Ovary (tissue), 9 donors: Measurements from ENCODE around the gene WBP1L. TPM values are rescaled to one million over a fixed set of nuclear protein-coding genes. Genes with fewer than 3 reads are reported as not detected.
"Not testable (repeated sequence)": the region's sequence is repeated elsewhere in the genome, so short reads cannot be mapped to it uniquely, and the experiment has no call there.

Experiments used
- DNase-seq, 5 donors: peaks; one replicate each; pipeline ENCODE4 v3.0.0-alpha.2; 2019 to 2020
- H3K27ac ChIP-seq, 2 donors: fragments of 200-600 bp; one replicate each; pipeline versions ENCODE4 v1.5.1 to v1.8.0; 2019 to 2022
- H3K27me3 ChIP-seq: fragments of 200-600 bp; one replicate; pipeline ENCODE4 v1.8.0; 2022
- H3K36me3 ChIP-seq: fragments of 200-600 bp; sonication (generic); one replicate; pipeline ENCODE4 v1.5.1; 2019
- H3K4me1 ChIP-seq: one replicate; pipeline ENCODE4 v1.8.1; 2013; ENCODE audit warnings: mild to moderate bottlenecking, moderate library complexity; ENCODE audit not compliant: insufficient read depth
- H3K4me3 ChIP-seq: fragments of 200-600 bp; sonication (generic); one replicate; pipeline ENCODE4 v1.5.1; 2017
- H3K9me3 ChIP-seq, 2 donors: fragments of 200-600 bp in 1 of 2; sonication (generic) in 1 of 2; one replicate each; pipeline versions ENCODE4 v1.5.1 to v1.8.1; 2013 to 2019; ENCODE audit warnings: mild to moderate bottlenecking in 1 of 2, moderate library complexity in 1 of 2
- EP300 ChIP-seq: sonication (generic); formaldehyde crosslinking; IDR thresholded peaks from one replicate; pipeline ENCODE4 v1.6.1; 2017; ENCODE audit warnings: antibody characterized with exemption
- POLR2A ChIP-seq: fragments of 450-650 bp; IDR thresholded peaks from one replicate; pipeline ENCODE4 v1.6.1; 2017; ENCODE audit warnings: antibody characterized with exemption, mild to moderate bottlenecking, moderate library complexity
- WGBS, 3 donors: extraction: QIAGEN DNeasy Blood & Tissue Kit in 1 of 3; methylation state at CpG; one replicate each; pipeline versions ENCODE4 v1.1.5 to v1.1.7; 2013 to 2017; 5-methylcytosine and 5-hydroxymethylcytosine counted together
- intact Hi-C, 4 donors: fragments of 100-400 bp; cut with DNase I; formaldehyde crosslinking; loops; one replicate each; pipeline versions ENCODE4 v1.11.0 to v1.15.1; 2022 to 2023
- polyA plus RNA-seq, 2 donors: library from polyadenylated mRNA; stranded (reverse); fragments of 200-250 nt in 1 of 2; fragments of 350-450 nt in 1 of 2; fragmentation: Illumina TruSeq in 1 of 2; extraction: RNeasy Lipid Tissue Mini Kit (QIAGEN cat#74804) in 1 of 2; gene quantifications; one replicate each; pipeline ENCODE4 v1.2.3, GENCODE V29; 2013 to 2014
- total RNA-seq, 7 donors: library from RNA; depleted of rRNA in 2 of 7; stranded (reverse); fragments of >200 nt in 2 of 7; fragmentation: NEBNext Ultra II Directional in 3 of 7; extraction: Animal tissue kit (Norgen Biotek cat#: 25700) in 3 of 7; gene quantifications; one replicate each; pipeline versions ENCODE4 v1.1.0 to v1.2.4, GENCODE V29; 2016 to 2023
- TF ChIP-seq, protein P1 (sequence below), 3 donors: fragments of 450-650 bp in 2 of 3; fragments of 200-600 bp in 1 of 3; IDR thresholded peaks; one replicate each; pipeline versions ENCODE4 v1.5.1 to v1.8.0; 2016 to 2022; ENCODE audit warnings: antibody characterized with exemption in 3 of 3, mild to moderate bottlenecking in 1 of 3
- donor health status: DM: no; HTN: no; CAD: no; lungs with moderate emphysema.
- donor health status: DM: no; HTN: no; CAD: no.
- donor health status: Bipolar disorder and iron deficiency.
- donor health status: DM: yes; HTN: yes; CAD: no.
- donor health status: DM: no; HTN: no; CAD: no.
- donor health status: DM: yes; HTN: yes; CAD: no.

WBP1L gene
- total and polyA plus RNA-seq, 9 donors, result 40.6 to 71.8 (median 51.1) TPM

DNA sequence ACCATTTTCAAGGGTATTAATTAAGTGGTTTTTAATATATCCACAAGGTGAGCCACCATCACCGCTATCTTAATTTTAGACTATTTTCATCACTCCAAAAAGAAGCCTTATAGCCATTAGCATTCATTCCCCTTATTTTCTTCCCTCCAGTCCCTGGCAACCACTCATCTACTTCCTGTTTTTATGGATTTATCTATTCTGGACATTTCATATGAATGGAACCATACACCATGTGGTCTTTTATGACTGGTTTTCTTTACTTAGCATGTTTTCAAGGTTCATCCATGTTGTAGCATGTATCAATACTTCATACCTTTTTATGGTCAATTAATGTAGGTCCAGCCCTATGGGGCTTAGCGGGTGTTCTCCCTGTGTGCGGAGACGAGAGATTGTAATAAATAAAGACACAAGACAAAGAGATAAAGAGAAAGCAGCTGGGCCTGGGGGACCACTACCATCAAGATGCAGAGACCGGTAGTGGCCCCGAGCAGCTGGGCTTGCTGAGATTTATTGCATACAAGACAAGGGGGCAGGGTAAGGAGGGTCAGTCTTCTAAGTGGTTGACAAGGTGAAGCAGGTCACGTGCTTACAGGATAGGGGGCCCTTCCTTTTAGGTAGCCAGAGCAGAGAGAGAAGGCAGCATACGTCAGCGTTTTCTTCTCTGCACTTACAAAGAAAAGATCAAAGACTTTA is 14.6 kb downstream of the WBP1L start:
- Histone ChIP-seq H3K9me3 (no peaks in the 10 kb centered on the region), H3K27me3 (no peaks in the 10 kb centered on the region), H3K4me3 (peak overlapping the region; percentile 1), H3K4me1 (peaks cover 13% of the 10 kb centered on the region), H3K36me3 (no peaks in the 10 kb centered on the region), H3K27ac (peak overlapping the region; percentile 10 to 15)
- 26 to 32% (median 26%) methylated on average over 9 of the region's 9 CpGs for WGBS, 3 donors
- intact Hi-C loops, result no loop called here
- DNase-seq, result peak in 1 of 5 donors; percentile 29
- TF ChIP-seq, protein P1, sequence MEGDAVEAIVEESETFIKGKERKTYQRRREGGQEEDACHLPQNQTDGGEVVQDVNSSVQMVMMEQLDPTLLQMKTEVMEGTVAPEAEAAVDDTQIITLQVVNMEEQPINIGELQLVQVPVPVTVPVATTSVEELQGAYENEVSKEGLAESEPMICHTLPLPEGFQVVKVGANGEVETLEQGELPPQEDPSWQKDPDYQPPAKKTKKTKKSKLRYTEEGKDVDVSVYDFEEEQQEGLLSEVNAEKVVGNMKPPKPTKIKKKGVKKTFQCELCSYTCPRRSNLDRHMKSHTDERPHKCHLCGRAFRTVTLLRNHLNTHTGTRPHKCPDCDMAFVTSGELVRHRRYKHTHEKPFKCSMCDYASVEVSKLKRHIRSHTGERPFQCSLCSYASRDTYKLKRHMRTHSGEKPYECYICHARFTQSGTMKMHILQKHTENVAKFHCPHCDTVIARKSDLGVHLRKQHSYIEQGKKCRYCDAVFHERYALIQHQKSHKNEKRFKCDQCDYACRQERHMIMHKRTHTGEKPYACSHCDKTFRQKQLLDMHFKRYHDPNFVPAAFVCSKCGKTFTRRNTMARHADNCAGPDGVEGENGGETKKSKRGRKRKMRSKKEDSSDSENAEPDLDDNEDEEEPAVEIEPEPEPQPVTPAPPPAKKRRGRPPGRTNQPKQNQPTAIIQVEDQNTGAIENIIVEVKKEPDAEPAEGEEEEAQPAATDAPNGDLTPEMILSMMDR (IDR thresholded peaks at IDR 0.05), result no peak
- no peak for TF ChIP-seq POLR2A
- TF ChIP-seq EP300, result no peak

DNA sequence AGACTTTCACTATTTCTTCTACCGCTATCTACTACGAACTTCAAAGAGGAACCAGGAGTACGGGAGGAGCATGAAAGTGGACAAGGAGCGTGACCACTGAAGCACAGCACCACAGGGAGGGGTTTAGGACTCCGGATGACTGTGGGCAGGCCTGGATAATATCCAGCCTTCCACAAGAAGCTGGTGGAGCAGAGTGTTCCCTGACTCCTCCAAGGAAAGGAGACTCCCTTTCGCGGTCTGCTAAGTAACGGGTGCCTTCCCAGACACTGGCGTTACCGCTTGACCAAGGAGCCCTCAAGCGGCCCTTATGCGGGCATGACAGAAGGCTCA is 15.2 kb downstream of the WBP1L start:
- 1 to 14% (median 7%) methylated on average over 6 to 12 of the region's 12 CpGs for WGBS, 3 donors
- H3K9me3 ChIP-seq, H3K36me3 ChIP-seq, intact Hi-C loops, H3K27me3 ChIP-seq: not testable (repeated sequence)
- peak overlapping the region; percentile 1 for H3K4me3 ChIP-seq
- peak; percentile 52 to 79 (median 71) for DNase-seq
- H3K27ac ChIP-seq, result peak overlapping the region; percentile 10 to 50
- peaks cover 17% of the 10 kb centered on the region for H3K4me1 ChIP-seq
- TF ChIP-seq POLR2A, result peak; percentile 29

DNA sequence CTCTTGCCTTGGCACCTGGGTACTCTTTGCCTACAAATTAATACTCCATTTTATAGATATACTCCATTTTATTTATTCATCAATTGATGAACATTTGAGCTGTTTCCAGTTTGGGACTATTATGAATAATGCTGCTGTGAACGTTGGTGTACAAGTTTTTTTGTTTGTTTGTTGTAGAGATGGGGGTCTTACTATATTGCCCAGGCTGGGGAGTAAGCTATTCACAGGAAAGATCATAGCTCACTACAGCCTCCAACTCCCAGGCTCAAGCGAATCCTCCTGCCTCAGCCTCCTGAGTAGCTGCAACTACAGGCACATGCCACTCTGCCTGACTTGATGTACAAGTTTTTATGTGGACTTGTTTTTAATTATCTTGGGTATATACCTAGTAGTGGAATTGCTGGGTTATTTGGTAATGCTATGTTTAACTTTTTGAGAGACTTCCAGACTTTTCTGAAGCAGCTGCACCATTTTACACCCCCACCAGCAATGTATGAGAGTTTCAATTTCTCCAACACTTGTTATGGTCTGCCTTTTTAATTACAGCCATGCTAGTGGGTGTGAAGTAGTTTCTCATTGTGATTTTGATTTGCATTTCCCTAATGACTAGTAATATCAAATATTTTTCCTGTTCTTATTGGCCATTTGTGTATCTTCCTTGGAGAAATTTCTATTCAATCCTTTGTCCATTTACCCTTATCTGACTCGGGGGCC is 15.9 kb downstream of the WBP1L start:
- intact Hi-C loops, result no loop called here
- no peaks in the 10 kb centered on the region for H3K36me3 ChIP-seq
- no peaks in the 10 kb centered on the region for H3K27me3 ChIP-seq
- DNase-seq, result no peak
- WGBS, 3 donors, result 73 to 78% (median 77%) methylated on average over 3 of the region's 3 CpGs
- H3K4me3 ChIP-seq, result no peak overlapping the region
- H3K27ac ChIP-seq, result peak overlapping the region in 1 of 2 donors; percentile 50
- H3K9me3 ChIP-seq, result no peaks in the 10 kb centered on the region
- TF ChIP-seq, protein P1 (IDR thresholded peaks at IDR 0.05), result no peak
- TF ChIP-seq POLR2A (no peak), EP300 (no peak)
- peaks cover 17% of the 10 kb centered on the region for H3K4me1 ChIP-seq

DNA sequence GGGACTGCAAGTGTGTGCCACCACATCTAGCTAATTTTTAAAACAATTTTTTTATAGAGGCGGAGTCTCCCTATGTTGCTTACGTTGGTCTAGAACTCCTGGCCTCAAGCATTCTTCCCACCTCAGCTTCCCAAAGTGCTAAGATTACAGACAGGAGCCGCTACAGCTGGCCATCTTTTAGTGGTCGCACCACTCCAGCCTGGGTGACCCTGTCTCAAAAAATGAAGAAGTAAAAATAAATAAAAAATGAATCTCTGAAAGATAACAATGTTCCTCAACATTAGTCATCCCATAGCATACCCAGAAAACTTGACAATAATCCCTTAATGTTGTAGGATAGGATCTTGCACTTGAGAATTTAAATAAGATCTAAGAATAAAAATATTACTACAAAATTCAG is 18.2 kb downstream of the WBP1L start:
- Histone ChIP-seq H3K27ac (no peak overlapping the region), H3K9me3 (no peaks in the 10 kb centered on the region), H3K4me1 (peaks cover 23% of the 10 kb centered on the region), H3K27me3 (no peaks in the 10 kb centered on the region), H3K36me3 (no peaks in the 10 kb centered on the region), H3K4me3 (no peak overlapping the region)
- 72 to 78% (median 76%) methylated on average over 4 of the region's 4 CpGs for WGBS, 3 donors
- DNase-seq, result no peak
- intact Hi-C loops, result no loop called here
- TF ChIP-seq POLR2A (no peak), EP300 (no peak)
- TF ChIP-seq, protein P1 (IDR thresholded peaks at IDR 0.05), result no peak
